B cell (primary cell): ENCODE measurements around the gene PRR35. TPM values are rescaled to one million over a fixed set of nuclear protein-coding genes. Genes with fewer than 3 reads are reported as not detected.

Experiments
- ATAC-seq: fragments of 200-7000 bp; cut with Tn5 transposase; one replicate; pipeline ENCODE4 v1.10.0; 2021; ENCODE audit warnings: low read depth, mild to moderate bottlenecking, moderate number of reproducible peaks, moderate library complexity
- CTCF ChIA-PET: fragments of 350-600 bp; sonication (Branson Sonifier 250); formaldehyde crosslinking; loops from one replicate; lab custom pipeline; 2021; ENCODE audit warnings: antibody characterized with exemption, inconsistent platforms; lab: Charles Lee
- POLR2A ChIA-PET: fragments of 350-600 bp; sonication (Branson Sonifier 250); formaldehyde crosslinking; loops from one replicate; lab custom pipeline; 2021; ENCODE audit warnings: antibody characterized with exemption; lab: Charles Lee
- DNase-seq: peaks from one replicate; pipeline ENCODE4 v3.0.0; 2013
- H2AFZ ChIP-seq: 2 replicates; pipeline ENCODE4 v1.6.1; 2012; ENCODE audit warnings: mild to moderate bottlenecking, low read depth, low read length; ENCODE audit not compliant: insufficient read depth, poor library complexity, severe bottlenecking
- H3K27ac ChIP-seq, 2 donors: 1 replicate in 1 of 2; 2 replicates in 1 of 2; pipeline ENCODE4 v1.5.1; 2012 to 2013; ENCODE audit warnings: low read length in 2 of 2, mild to moderate bottlenecking in 2 of 2, moderate library complexity in 1 of 2
- H3K27me3 ChIP-seq, 4 experiments: fragments of 200-600 bp in 1 of 4; sonication (generic) in 1 of 4; replicated peaks in 1 of 4; 1 replicate in 2 of 4; 2 replicates in 2 of 4; pipeline versions ENCODE4 v1.6.1 to v1.7.0; 2013 to 2016; ENCODE audit warnings: low read length in 3 of 4, mild to moderate bottlenecking in 2 of 4, mixed read lengths in 1 of 4, moderate library complexity in 1 of 4; ENCODE audit not compliant: insufficient read depth in 4 of 4, control insufficient read depth in 3 of 4; ENCODE audit errors: control extremely low read depth in 1 of 4
- H3K36me3 ChIP-seq, 2 experiments: replicated peaks in 1 of 2; 1 replicate in 1 of 2; 2 replicates in 1 of 2; pipeline versions ENCODE4 v1.6.1 to v1.7.1; 2013; ENCODE audit warnings: low read length in 1 of 2; ENCODE audit not compliant: insufficient read depth in 2 of 2, control insufficient read depth in 1 of 2; ENCODE audit errors: control extremely low read depth in 1 of 2, extremely low read depth in 1 of 2
- H3K4me1 ChIP-seq, 2 donors: fragments of 200-600 bp in 1 of 2; sonication (generic) in 1 of 2; 1 replicate in 1 of 2; 2 replicates in 1 of 2; pipeline versions ENCODE4 v1.5.1 to v1.6.1; 2013 to 2017; ENCODE audit warnings: low read length in 2 of 2; ENCODE audit not compliant: control insufficient read depth in 2 of 2, insufficient read depth in 2 of 2
- H3K4me2 ChIP-seq: replicated peaks from 2 replicates; pipeline ENCODE3; 2012; ENCODE audit warnings: mild to moderate bottlenecking, low read depth, low read length; ENCODE audit not compliant: poor library complexity, severe bottlenecking
- H3K4me3 ChIP-seq, 5 experiments: fragments of 200-600 bp in 1 of 5; sonication (generic) in 1 of 5; 1 replicate in 3 of 5; 2 replicates in 2 of 5; pipeline versions ENCODE4 v1.5.1 to v1.7.0; 2011 to 2016; ENCODE audit warnings: low read length in 4 of 5, mild to moderate bottlenecking in 4 of 5, low read depth in 2 of 5, control low read depth in 1 of 5, moderate library complexity in 1 of 5; ENCODE audit not compliant: insufficient read depth in 1 of 5; ENCODE audit errors: control extremely low read depth in 1 of 5, extremely low read depth in 1 of 5
- H3K79me2 ChIP-seq: fragments of 200-600 bp; sonication (generic); one replicate; pipeline ENCODE4 v1.6.0; 2016; ENCODE audit warnings: low read length; ENCODE audit not compliant: control insufficient read depth, insufficient read depth
- H3K9ac ChIP-seq: fragments of 200-600 bp; sonication (generic); 2 replicates; pipeline ENCODE4 v1.6.1; 2017; ENCODE audit warnings: mild to moderate bottlenecking, low read length, moderate library complexity
- H3K9me3 ChIP-seq, 3 donors: one replicate each; pipeline versions ENCODE4 v1.6.1 to v1.7.1; 2013; ENCODE audit warnings: low read length in 2 of 3; ENCODE audit not compliant: control insufficient read depth in 2 of 3, insufficient read depth in 1 of 3; ENCODE audit errors: control extremely low read depth in 1 of 3
- H4K20me1 ChIP-seq: 2 replicates; pipeline ENCODE4 v1.6.0; 2012; ENCODE audit warnings: mild to moderate bottlenecking, low read length; ENCODE audit not compliant: insufficient read depth, control insufficient read depth, poor library complexity, severe bottlenecking
- H3K27ac Mint-ChIP-seq: one replicate; pipeline ENCODE4 v1.8.0; 2021; ENCODE audit warnings: mixed read lengths
- H3K27me3 Mint-ChIP-seq: one replicate; pipeline ENCODE4 v1.8.0; 2021; ENCODE audit warnings: mixed read lengths
- H3K4me1 Mint-ChIP-seq: one replicate; pipeline ENCODE4 v1.8.0; 2021; ENCODE audit warnings: mixed read lengths
- H3K4me3 Mint-ChIP-seq: one replicate; pipeline ENCODE4 v1.8.0; 2021; ENCODE audit warnings: mixed read lengths
- H3K9me3 Mint-ChIP-seq: one replicate; pipeline ENCODE4 v1.8.0; 2022; ENCODE audit warnings: mixed read lengths; ENCODE audit not compliant: insufficient read depth
- CTCF ChIP-seq: fragments of 200-600 bp; IDR thresholded peaks from one replicate; pipeline ENCODE4 v1.8.0; 2022; ENCODE audit warnings: antibody characterized with exemption, mild to moderate bottlenecking
- EZH2 ChIP-seq: IDR thresholded peaks from 2 replicates; pipeline ENCODE4 v1.6.1; 2012; ENCODE audit warnings: borderline replicate concordance, low read depth, mild to moderate bottlenecking, moderate library complexity, low read length; ENCODE audit not compliant: insufficient read depth, poor library complexity, severe bottlenecking
- WGBS: methylation state at CpG from one replicate; pipeline ENCODE4 v1.1.5; 2013; ENCODE audit warnings: missing lambda C conversion rate; ENCODE audit not compliant: insufficient coverage; 5-methylcytosine and 5-hydroxymethylcytosine counted together
- intact Hi-C: fragments of 100-400 bp; cut with micrococcal nuclease; formaldehyde crosslinking; loops from one replicate; pipeline ENCODE4 v1.10.0; 2022
- polyA minus RNA-seq: library from RNA; depleted of rRNA, polyadenylated mRNA; stranded (reverse); fragments of >200 nt; gene quantifications from 2 replicates; pipeline ENCODE4 v1.2.3, GENCODE V29; 2012
- polyA plus RNA-seq: library from polyadenylated mRNA; depleted of rRNA; stranded (reverse); fragments of >200 nt; gene quantifications from 2 replicates; pipeline ENCODE4 v1.2.3, GENCODE V29; 2012
- total RNA-seq, 2 donors: library from RNA; stranded (reverse); fragments of 120-200 nt in 1 of 2; gene quantifications; 1 replicate in 1 of 2; 2 replicates in 1 of 2; pipeline versions ENCODE4 v1.2.3 to v1.2.4, GENCODE V29; 2013 to 2022

PRR35 gene
- total RNA-seq (not detected in 2 replicates), polyA plus RNA-seq (not detected in 2 replicates), polyA minus RNA-seq (0.21 TPM in 1 of 2 replicates, not detected in the other)
- total RNA-seq (2013), result not detected

GRCh38 chr16:560204-560700 lies at the start of gene PRR35:
Gene PRR35 (plus strand): TSS chr16:560394. CDS start chr16:563295, 2,901 bp downstream.
- H3K4me2 ChIP-seq, result peak within 1 kb of the TSS; percentile 57
- no peak for DNase-seq
- no peak for ATAC-seq
- peaks cover 0 to 34% (median 10%) of the 10 kb centered on the region in 4 experiments for H3K27me3 ChIP-seq
- H3K27ac ChIP-seq, result no peak within 1 kb of the TSS
- H3K9me3 ChIP-seq, result peaks cover 0 to 7% (median 0%) of the 10 kb centered on the region in 3 donors
- H3K4me1 Mint-ChIP-seq, result peaks cover 2% of the 10 kb centered on the region
- H3K4me3 Mint-ChIP-seq, result no peak within 1 kb of the TSS
- ChIA-PET POLR2A (no interaction called here), CTCF (no interaction called here)
- H3K27me3 Mint-ChIP-seq, result peaks cover 10% of the 10 kb centered on the region
- H3K4me1 ChIP-seq, result peaks cover 3 to 6% of the 10 kb centered on the region in 2 donors
- H3K9me3 Mint-ChIP-seq, result no peaks in the 10 kb centered on the region
- no peak within 1 kb of the TSS for H3K9ac ChIP-seq
- H3K79me2 ChIP-seq, result no peaks in the 10 kb centered on the region
- intact Hi-C loops, result no loop called here
- H3K36me3 ChIP-seq, result no peaks in the 10 kb centered on the region
- H2AFZ ChIP-seq, result no peak within 1 kb of the TSS
- no peak within 1 kb of the TSS for H3K27ac Mint-ChIP-seq
- WGBS, result 4% methylated on average over 84 of the region's 84 CpGs
- H4K20me1 ChIP-seq, result no peaks in the 10 kb centered on the region
- TF ChIP-seq EZH2, result no peak
- TF ChIP-seq CTCF, result no peak
- H3K4me3 ChIP-seq, result no peak within 1 kb of the TSS

- Mint-ChIP-seq H3K4me1 (no peaks in the 10 kb centered on the region), H3K27ac (no peak overlapping the region), H3K27me3 (no peaks in the 10 kb centered on the region), H3K4me3 (no peak overlapping the region), H3K9me3 (no peaks in the 10 kb centered on the region)
- TF ChIP-seq CTCF, result no peak
- no peak for TF ChIP-seq EZH2
- ChIA-PET POLR2A (no interaction called here), CTCF (no interaction called here)
- Histone ChIP-seq H4K20me1 (no peaks in the 10 kb centered on the region), H3K9me3 (no peaks in the 10 kb centered on the region), H3K79me2 (no peaks in the 10 kb centered on the region), H2AFZ (no peak overlapping the region), H3K9ac (no peak overlapping the region), H3K27me3 (no peaks in the 10 kb centered on the region), H3K4me1 (no peaks in the 10 kb centered on the region), H3K4me2 (no peak overlapping the region), H3K27ac (no peak overlapping the region), H3K36me3 (peaks cover 0 to 2% of the 10 kb centered on the region in 2 experiments), H3K4me3 (no peak overlapping the region)
- 100% methylated on average over 4 of the region's 6 CpGs for WGBS
- intact Hi-C loops, result no loop called here
- ATAC-seq (no peak), DNase-seq (no peak)
Observed at GRCh38 chr16:512802-513201, 47.4 kb upstream of the PRR35 start.
